ENCODE results near the gene CTCF.

- TF ChIP-seq POLR2AphosphoS5 (IDR thresholded peaks at IDR 0.05; ENCODE audit: insufficient read depth in 1 of 2, low read depth in 1 of 2) = no peak
- TF ChIP-seq, protein P1, sequence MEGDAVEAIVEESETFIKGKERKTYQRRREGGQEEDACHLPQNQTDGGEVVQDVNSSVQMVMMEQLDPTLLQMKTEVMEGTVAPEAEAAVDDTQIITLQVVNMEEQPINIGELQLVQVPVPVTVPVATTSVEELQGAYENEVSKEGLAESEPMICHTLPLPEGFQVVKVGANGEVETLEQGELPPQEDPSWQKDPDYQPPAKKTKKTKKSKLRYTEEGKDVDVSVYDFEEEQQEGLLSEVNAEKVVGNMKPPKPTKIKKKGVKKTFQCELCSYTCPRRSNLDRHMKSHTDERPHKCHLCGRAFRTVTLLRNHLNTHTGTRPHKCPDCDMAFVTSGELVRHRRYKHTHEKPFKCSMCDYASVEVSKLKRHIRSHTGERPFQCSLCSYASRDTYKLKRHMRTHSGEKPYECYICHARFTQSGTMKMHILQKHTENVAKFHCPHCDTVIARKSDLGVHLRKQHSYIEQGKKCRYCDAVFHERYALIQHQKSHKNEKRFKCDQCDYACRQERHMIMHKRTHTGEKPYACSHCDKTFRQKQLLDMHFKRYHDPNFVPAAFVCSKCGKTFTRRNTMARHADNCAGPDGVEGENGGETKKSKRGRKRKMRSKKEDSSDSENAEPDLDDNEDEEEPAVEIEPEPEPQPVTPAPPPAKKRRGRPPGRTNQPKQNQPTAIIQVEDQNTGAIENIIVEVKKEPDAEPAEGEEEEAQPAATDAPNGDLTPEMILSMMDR (IDR thresholded peaks at IDR 0.05) = no peak
These were observed 106.3 kb downstream of the CTCF start for GRCh38 chr16:67668495-67669157.
